ENCODE results near the gene PPP2R2C.

The PPP2R2C gene

DNA sequence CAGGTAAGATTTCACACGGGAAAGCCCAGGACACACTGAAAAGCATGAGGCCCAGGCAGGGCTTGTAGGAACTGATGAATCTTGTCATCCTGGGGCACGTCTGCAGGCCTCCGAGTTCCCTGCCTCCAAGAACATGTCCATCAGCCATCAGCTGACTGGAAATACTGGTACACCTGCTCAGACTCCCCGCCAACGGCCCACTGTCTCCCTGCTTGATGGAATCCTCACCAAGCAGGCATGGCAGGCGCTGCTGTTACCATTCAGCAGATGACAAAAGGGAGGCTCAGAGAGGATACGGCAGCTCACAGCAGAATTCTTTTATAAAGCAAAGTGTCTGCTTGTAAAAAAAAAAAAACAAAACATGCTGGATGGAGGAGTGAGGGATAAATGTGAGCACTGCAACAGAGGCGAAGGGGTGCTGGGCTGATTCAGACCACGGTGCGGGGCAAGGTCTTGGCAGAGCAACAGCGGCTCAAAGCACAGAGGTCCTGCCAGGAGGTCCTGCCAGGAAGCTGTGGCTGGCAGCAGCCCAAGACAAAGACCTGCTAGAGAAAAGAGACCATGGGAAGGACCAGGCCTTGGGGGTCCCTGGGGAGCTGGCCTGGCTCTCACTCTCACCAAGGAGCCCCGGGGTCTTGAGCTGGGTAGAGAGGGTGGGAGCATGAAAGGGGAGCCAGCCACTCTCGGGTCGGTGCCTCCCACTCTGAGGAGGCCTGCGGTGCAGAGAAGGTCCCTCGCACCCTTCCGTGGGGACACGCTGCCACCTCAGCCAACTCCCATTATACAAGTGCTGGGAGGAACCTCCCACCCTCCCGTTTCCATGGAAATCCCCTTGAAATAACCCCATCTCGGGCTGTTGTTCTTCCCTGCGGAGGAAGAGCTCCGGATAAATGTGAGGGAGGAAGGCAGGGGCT is 25.6 kb downstream of the PPP2R2C start:
- DNase-seq, result no peak

DNA sequence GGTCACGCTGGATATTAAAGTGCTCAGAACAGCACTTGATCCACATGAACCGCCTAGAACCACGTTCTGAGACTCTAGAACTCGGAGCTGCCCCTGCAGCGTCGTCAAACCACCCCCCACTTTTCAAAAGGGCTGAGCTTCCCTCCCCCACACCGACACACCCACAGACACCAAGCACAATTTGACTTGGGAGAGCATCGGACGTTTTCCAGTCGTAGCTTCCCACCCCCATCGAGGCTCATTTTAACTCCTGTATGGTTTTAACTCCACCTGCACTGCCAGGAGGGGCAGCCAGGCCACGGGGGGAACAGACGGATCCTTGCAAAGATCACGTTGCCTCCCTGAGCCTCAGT is 26.3 kb downstream of the PPP2R2C start:
- no peak for DNase-seq

DNA sequence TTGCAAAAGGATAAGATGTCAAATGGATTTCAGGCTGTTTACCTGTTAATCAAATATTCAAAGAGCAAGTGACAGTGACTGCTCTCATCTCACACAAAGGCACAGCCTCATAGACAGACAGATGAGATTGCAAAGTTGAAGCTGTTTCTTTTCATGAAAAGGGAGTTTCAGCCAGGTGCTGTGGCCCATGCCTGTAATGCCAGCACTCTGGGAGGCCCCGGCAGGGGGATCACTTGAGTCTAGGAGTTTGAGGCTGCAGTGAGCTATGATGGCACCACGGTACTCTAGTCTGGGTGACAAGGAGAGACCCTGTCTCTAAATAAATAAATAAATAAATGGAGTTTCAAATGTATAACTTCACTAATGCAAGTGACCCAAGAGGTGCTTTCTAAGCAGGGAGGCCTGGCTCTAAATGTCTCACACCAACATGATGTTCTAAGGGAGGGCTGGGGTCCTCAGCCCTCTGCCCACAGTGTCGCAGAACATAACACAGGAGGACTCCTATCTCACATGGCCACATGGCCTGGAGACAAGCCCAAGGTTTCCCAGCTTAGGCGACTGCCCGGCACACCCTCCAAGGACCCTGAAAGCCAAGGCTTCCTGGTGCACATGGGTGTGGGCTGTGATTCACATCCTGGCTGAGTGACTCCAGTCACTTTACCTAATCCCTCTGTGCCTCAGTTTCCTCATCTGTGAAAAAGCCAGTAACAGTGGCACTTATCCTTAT is 26.8 kb downstream of the PPP2R2C start:
- DNase-seq, result no peak

DNA sequence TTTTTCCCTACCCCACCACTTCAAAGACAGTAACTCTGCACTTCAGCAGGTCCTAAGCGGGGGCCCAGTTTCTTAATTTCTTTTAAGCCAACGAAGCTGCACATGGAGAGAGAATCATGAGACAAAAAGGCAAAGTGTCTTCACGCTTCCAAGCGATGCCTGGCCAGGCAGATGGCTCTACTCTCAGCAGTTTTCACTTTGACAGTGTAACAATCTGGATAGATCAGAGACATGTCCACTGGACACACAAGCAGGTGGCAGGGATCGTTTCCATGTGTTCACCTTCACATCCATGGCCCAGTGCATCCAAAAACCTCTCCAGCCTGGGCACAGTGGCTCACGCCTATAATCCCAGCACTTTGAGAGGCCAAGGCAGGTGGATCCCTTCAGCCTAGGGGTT is 27.8 kb downstream of the PPP2R2C start:
- no peak for DNase-seq

DNA sequence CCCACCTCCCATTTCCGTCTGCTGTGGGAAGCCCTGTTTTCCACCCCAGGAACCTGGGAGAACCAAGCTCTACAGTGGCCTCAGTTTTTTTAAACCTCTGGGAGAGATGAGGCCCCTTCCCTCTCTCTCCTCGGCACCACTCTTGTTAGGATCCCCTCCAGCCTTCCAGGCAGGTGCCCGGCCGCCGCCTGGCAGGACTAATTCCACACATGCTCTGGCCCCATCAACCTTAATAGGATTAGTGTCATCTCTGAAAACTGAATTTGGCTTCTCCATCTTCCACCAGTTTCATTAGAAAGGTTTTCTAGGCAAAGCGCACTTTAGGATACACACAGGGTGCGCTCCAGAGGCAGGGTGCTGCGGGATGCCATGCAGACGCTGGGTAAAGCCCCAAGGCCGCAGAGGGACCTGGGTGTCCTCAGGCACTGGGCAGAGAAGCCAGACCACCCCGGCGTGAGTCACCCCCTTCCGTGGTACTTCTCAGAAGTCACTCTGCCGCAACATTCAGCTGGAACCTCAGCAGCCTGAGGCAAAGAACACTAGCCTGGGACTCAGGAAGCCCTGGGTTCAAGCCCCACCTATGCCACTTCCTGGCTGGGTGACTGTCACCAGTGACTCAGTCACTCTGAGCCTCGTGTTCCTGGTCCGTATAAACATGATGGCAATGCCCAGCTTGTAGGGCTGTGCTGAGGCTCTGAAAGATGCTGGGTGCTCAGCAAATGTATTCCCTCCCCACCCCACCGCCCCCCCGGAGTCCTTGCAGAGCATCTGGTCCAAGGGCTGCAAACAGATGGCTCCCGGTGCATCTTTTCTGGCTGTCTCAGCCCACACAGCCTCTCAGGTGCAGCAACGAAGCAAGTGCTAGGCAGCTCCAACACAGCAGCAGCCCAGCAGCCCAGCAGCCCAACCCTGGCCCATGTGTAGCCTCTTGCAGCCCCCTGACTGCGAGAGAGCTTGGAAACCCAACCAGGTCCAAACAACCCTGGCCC is 29.1 kb downstream of the PPP2R2C start:
- DNase-seq, result peak; percentile 12

DNA sequence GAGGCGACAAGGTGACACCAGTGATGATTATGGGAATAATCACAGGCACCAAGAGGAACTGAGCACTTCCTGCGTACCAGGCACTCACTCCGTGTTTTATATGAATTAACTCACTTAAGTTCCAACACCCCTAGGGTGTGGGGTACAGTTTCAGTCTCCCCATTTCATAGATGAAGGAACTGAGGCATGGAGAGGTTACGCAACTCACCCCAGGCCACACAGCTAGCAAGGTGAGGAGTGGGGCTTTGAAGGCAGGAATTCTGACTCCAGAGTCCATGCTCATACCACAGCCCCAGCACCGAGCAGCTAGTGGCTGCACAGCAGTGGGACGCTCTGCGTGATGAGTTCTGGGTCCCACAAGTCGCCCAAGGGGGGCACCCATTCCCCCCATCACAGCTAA is 29.9 kb downstream of the PPP2R2C start:
- no peak for DNase-seq

DNA sequence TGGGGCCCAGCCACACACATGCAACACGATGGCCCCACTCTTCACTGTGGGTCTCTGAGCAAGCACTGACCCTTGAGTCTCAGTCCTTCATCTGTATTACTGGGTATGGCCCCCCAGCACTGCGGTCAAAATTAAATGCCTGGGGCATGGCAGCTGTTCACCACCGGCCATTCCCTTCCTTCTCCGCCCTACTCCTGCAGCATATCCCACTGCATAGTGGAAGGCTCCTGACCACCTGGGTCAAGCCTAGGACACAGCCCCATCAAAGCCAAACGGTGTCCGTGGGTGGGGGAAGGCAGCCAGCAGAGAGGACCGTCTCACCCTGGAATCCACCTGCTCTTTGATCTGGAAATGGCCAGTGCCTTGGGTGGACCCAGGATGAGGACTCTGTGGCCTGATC is 30.7 kb downstream of the PPP2R2C start:
- DNase-seq, result no peak

DNA sequence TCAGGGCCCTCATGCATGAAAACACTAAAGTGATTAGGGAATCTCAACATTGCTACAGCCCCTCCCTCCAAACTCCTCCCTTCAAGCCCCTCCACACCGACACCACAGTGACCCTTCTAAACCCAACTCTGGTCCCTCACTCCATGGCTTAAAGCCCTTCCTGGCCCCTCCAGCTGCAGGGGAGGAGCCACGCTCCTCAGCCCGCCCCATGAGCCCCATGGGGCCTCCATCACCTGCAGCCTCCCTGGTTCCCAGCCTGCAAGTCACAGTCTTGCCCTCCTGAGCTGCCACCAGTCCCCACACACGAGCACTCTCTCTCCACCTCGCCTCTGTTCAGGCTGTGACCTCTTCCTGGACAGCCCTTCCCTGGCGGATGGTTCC is 31.2 kb downstream of the PPP2R2C start:
- no peak for DNase-seq

DNA sequence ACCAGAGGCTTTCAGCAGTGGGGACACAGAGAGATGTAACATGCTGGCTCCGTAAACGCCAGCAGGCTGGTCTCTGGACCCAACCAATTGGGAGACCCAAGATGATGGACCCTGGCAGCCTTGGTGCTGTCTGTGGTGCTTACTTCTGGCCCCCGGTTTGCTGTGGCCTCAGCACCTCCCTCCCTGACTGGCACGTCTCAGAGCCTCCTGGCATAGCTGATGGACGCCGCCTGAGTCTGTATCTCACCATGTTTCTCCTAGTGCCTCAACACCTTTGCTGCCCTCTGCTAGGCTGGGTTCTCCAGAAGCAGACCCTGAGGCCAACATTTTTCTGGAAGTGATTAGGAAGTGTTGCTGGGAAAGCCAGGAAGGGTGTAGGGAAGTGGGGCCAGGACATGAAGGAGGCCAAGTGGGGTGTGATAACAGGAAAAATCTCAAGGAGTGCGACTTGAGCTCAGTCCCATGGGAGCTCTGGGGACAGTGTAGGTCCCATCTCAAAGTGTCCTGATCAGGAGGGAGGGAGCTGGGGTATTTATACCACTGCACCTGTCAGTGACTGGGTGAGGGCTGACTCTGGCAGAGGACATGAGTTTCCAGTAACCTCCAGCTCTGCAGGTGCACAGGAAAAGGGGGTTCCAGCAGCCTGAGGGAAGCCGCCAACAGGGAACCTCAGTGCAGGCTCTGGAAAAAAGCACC is 31.8 kb downstream of the PPP2R2C start:
- no peak for DNase-seq

DNA sequence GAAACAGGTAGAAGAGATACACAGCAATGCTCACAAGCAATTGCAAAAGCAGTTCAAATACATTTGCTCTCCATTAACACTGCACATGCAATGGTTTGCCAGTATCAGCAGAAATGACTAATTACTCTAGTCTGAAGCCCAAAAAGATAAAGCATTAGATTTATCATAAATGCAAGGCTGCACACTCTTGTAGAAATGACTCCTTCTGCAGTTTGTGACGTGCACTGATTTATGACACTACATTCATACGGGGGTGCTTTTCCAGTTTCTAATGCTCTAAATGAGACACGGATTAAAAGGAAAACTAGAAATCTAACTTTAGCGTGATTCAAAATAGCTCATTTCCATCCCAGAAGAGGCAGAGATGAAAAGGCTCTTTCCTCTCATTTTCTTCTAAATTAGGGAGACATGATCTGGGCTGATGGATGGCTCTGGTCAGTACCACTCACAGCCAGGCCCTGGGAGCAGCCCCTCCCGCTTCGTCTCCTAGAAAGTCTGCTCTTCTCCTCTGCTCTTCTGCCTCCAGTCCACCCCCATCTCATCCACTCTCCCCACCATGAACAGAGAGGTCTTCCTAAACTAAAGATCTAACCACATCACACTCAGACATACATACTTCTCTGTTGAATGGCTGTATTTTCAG is 33.2 kb downstream of the PPP2R2C start:
- DNase-seq, result no peak

DNA sequence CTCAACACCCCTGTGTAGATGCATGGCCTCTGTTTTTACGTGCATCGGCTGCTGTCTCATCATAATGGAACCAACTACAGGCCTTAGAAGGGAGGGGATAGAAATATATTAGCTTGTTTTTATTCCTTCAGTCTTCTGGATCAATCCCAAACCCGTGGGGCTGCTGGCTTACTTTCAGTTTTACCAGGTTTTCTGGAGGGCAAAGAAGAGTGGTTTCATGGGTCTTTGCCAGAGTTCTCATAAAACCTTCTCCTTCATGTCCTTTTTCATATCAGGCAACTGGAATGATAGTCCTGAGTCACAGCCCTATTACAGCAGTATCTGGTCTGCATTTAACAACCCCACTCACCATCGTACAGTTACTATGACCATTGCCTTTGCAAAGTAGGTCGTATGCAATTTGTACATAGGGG is 34.6 kb downstream of the PPP2R2C start:
- no peak for DNase-seq

DNA sequence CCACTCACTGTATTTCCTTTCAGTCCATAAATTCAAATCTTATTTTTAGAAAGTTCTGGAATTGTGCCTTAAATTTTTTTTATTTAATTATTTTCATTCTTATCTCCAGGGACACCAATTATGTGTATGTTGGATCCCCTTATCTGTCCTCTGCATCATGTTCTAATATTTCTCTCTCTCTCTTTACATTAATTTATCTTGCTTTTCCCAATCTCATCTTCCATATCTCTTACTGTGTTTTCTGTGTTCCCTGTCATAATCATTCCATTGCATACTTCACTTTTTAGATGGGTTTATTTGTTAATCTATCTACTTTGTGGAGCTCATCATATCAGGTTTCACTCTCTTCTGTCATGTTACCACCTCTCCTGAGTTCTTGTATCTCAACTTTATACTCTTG is 37.4 kb downstream of the PPP2R2C start:
- no peak for DNase-seq

DNA sequence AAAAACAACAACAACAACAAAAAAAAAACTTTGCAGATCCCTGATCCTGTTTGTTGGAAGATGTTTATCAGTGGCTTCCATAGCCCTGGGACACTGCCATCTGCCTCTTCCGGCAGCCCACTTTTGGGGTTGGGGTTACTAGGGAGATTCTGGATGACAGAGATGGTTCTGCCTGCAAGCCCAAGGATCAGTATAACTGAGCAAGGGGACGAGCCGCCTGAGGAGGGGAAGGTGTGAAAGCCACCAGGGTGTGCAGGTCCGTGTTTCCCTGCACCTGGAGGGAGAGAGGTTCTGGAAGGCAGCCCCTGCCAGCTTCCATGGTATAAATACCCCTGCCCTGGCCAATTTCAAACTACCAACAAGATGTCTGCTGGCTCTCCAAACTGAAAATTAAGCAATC is 41.5 kb downstream of the PPP2R2C start:
- no peak for DNase-seq

DNA sequence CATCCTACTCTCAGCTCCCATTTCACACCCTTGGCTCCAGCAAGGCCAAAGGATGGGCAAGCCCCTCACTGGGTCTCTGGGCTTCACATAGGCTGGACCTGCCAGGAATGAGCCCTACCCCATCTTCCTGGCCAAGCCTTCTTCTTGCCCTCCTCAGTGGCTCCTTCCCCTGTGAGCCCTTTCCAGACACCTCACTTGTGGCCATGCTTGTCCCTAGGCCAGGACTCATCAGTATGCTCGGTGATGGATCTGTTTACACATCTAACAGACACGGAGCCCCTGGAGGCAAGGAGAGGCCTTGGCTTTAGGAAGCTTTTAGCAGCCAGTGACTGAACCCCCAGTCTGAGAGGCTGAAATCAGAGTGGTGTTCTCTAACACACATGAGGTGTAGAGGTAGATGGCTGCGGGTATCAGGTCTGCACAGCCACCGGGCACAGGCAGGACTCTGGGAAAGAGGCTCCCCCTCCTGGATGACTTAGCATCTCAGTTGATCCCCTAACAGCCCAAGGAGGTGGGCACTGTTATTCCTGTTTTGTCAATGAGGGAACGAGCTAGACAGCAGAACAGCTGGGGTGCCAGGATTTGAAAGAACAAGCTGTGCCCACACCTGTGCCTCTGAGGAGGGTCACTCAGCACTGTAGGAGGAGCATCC is 44.8 kb downstream of the PPP2R2C start:
- DNase-seq, result no peak

DNA sequence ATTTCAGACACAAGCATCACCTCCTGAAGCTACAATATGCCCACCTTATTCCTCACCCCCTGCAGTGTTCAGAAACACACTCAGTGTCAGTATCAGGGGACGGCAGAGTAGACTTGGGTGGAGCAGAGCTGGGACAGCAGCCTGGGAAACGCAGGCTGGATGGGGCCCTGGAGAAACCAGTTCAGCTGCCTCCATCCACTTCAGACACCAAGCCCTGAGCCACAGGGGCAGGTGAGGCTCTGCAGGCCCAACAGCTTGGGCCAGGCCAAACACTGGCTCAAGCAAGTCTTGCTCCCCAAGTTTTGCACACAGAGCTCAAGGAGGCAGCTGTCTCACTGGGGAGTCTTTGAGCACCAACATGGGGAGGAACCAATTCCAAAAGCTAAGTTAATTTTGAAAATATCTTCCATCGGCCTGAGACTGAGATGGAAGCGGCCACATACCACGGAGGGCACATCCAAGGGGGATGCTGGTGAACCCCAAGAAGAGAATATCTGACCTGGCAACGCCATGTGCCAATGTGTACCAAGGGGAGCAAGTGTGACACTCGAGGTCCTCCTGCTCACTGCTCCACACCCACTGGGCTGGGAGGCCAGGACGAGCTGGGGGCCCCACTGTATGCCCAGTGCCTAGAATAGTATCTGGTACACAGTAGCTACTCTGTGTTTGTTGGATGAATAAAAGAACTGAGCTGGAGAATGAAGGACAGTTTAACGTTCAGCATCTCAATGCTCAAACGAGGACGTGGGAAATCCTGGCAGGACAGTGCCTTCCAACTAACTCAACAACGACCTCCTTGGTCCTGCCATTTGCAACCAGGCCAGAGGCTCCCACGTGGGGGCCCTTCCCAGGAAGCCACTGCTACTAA is 45.6 kb downstream of the PPP2R2C start:
- DNase-seq, result no peak

DNA sequence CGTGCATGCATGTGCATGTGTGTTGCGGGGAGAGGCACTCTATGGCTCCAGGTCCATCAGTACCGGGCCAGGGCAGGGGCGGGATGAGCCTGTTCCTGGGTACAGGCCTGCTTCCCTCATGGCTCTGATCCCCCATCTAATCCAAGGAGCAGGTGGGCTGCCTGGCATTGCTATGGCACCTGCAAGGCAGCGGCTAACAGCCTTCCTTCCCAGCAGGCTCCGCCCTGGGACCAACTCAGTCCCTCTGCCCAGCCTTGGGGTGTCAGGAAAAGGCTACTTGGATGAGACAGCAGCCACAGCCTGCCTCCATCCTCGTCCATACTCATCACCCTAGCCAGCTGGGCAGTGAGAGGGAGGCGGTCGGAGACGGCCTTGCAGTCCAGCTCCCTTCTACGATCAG is 46.5 kb downstream of the PPP2R2C start:
- no peak for DNase-seq

DNA sequence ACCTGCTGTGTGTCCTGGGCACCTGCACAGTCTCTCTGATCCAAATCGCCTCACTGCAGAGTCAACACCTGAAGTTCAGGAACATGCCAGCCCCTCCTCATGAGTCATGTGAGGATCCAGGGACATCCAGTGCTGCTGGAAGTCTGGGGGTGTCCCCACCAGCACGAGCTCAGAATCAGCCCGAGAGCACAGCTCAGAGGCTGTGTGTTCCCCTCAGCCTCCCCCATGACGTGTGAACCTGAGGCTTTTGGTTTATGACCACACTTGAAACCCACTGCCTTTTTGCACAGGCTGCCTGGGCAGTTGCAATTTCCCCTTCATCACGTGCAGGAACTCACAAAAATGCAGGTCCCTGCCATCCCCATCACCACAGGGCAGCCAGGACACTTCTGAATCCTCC is 47.1 kb downstream of the PPP2R2C start:
- DNase-seq, result peak; percentile 18

DNA sequence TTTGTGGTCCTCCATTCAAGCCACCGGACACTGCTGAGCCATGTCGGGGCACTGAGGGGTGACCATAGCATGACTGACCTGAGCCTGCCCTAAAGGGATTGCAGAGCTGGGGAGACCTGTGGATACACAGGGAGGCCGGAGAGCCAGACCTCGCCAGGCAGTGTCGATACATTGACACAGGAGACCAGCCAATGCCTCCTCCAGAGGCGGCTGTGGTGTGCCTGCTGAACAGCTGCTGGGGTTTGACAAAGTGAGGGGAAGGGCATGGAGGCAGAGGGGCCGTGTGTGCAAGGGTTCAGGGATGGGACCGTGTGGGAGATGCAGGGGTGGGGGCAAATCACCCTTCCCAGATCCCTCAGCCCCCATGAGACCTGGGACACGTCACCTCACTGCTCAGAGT is 48.0 kb downstream of the PPP2R2C start:
- no peak for DNase-seq

DNA sequence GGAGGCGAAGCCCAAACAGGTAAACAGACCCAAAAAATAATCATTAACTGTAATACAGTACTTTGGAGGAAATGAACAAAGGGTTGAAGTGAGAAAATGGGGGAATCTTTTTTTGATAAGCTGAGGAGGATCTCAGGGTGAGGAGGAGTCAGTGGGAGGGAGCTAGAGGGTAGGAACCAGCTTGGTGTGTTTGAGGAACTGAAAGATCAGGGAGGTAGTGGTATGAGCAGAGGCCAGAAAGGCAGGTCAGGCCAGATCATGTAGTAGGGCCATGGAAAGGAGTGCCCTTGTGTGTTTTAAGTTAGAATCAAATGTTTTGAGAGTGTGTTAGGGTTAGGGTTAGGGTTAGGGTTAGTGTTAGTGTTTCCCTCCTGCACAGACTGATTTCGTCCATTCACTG is 48.8 kb downstream of the PPP2R2C start:
- DNase-seq, result no peak

DNA sequence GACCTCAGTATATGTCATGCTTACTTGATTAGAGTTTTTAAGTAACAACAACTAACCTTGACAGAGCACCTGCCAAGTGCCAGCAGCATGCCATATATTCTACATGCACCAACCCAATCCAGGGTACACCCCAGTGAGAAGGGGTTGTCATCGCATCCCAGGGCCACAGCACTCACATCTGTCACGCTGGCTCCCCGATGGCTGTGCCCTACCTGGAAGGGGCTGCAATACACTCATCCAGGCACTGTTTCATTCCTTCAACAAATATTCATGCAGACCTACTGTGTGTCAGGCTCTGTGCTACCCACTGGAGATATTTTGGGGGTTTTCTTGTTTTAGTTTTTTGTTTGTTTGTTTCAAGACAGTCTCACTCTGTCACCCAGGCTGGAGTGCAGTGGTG is 49.5 kb downstream of the PPP2R2C start:
- no peak for DNase-seq

DNA sequence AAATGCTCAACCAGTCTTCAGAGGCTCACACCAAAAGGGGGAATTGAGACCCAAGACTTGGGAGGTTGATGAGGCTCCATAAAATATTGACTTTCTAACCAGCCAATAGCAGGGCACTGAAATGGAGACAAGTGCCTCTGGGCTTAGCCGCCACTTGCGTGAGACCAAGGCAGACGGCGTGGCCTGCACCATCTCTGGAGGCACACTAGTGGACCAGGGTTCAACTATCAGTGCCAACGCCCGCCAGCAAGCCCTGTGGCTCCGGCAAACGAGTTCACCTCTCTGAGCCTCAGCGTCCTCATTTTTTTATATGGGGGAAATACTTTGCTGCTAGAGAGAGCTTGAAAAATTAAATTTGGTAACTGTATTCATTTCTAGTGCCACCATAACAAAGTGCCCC is 50.3 kb downstream of the PPP2R2C start:
- DNase-seq, result no peak
